GM12878 (cell line): ENCODE data around the gene ARID5B. TPM values are rescaled to one million over a fixed set of nuclear protein-coding genes. Genes with fewer than 3 reads are reported as not detected.

Experiments
- ATAC-seq: fragments of 200-7000 bp; cut with Tn5 transposase; 3 replicates; pipeline ENCODE4 v1.9.1; 2020; ENCODE audit warnings: mild to moderate bottlenecking, moderate library complexity
- Bru-seq: library from RNA; stranded (reverse); fragments of 400-500 nt; gene quantifications from one replicate; lab custom pipeline; 2021; lab: Mats Ljungman, UMichigan
- BruChase-seq, 2 experiments: library from RNA; stranded (reverse); fragments of 400-500 nt; gene quantifications; one replicate each; lab custom pipeline; 2021; lab: Mats Ljungman, UMichigan
- BruUV-seq: library from RNA; stranded (reverse); fragments of 400-500 nt; replicated peaks from 2 replicates; lab custom pipeline; 2021; lab: Mats Ljungman, UMichigan
- CTCF ChIA-PET: fragments of 300-600 bp; sonication (Branson Sonifier 250); formaldehyde crosslinking; extraction: SDS; loops from one replicate; lab custom pipeline; 2021; ENCODE audit warnings: inconsistent platforms; lab: Yijun Ruan, JAX
- POLR2A ChIA-PET: fragments of 350-600 bp; formaldehyde crosslinking; extraction: SDS; loops from one replicate; lab custom pipeline; 2021; ENCODE audit warnings: inconsistent platforms; lab: Charles Lee
- RAD21 ChIA-PET: fragments of 300-600 bp; sonication (Branson Sonifier 250); formaldehyde crosslinking; loops from one replicate; lab custom pipeline; 2023; ENCODE audit warnings: antibody characterized with exemption; ENCODE audit not compliant: unreplicated experiment; lab: Charles Lee
- SMC1A ChIA-PET: fragments of 300-600 bp; sonication (Branson Sonifier 250); formaldehyde crosslinking; loops from one replicate; lab custom pipeline; 2023; ENCODE audit not compliant: unreplicated experiment, uncharacterized antibody; lab: Charles Lee
- DNase-seq: peaks from one replicate; pipeline ENCODE4 v3.0.0-alpha.2; 2011; ENCODE audit warnings: low read depth, low spot score
- FAIRE-seq: peaks from 3 replicates; lab custom pipeline; 2011; peaks lifted over from hg19 to GRCh38; lab: Jason Lieb, UNC
- H2AFZ ChIP-seq: 2 replicates; pipeline ENCODE4 v1.6.0; 2011; ENCODE audit warnings: low read depth, low read length, control low read depth; ENCODE audit not compliant: control insufficient read depth
- H3K27ac ChIP-seq: 2 replicates; pipeline ENCODE4 v1.5.1; 2011; ENCODE audit warnings: control low read depth; ENCODE audit not compliant: control insufficient read depth, insufficient read depth
- H3K27me3 ChIP-seq, 2 experiments: replicated peaks in 1 of 2; 2 replicates each; pipeline versions ENCODE4 v1.6.0 to v1.6.1; 2011; ENCODE audit warnings: low read length in 1 of 2; ENCODE audit not compliant: control insufficient read depth in 2 of 2, insufficient read depth in 2 of 2
- H3K36me3 ChIP-seq, 2 experiments: 2 replicates each; pipeline ENCODE4 v1.5.1; 2011; ENCODE audit warnings: low read length in 1 of 2; ENCODE audit not compliant: control insufficient read depth in 2 of 2, insufficient read depth in 2 of 2
- H3K4me1 ChIP-seq: 2 replicates; pipeline ENCODE4 v1.6.1; 2011; ENCODE audit warnings: mild to moderate bottlenecking, low read length, moderate library complexity, mixed read lengths; ENCODE audit not compliant: control insufficient read depth, insufficient read depth
- H3K4me2 ChIP-seq: 2 replicates; pipeline ENCODE4 v1.6.0; 2011; ENCODE audit warnings: control low read depth; ENCODE audit not compliant: control insufficient read depth, insufficient read depth
- H3K4me3 ChIP-seq: fragments of 200-600 bp; sonication (generic); 2 replicates; pipeline ENCODE4 v1.5.1; 2016
- H3K79me2 ChIP-seq: 2 replicates; pipeline ENCODE4 v1.6.0; 2011; ENCODE audit warnings: low read length; ENCODE audit not compliant: control insufficient read depth, insufficient read depth
- H3K9ac ChIP-seq: 2 replicates; pipeline ENCODE4 v1.8.0; 2011; ENCODE audit warnings: low read length, control low read depth, mixed read lengths; ENCODE audit not compliant: control insufficient read depth, insufficient read depth
- H3K9me3 ChIP-seq: replicated peaks from 3 replicates; pipeline ENCODE4 v1.5.1; 2011; ENCODE audit warnings: mild to moderate bottlenecking, low read length; ENCODE audit not compliant: control insufficient read depth, insufficient read depth
- H4K20me1 ChIP-seq: 2 replicates; pipeline ENCODE4 v1.6.0; 2011; ENCODE audit not compliant: control insufficient read depth, insufficient read depth
- ASH2L ChIP-seq: fragments of 300-600, 200-600 bp; sonication (generic); IDR thresholded peaks from 2 replicates; pipeline ENCODE4 v1.6.1; 2017; ENCODE audit warnings: low read depth, mild to moderate bottlenecking, borderline replicate concordance
- BCL11A ChIP-seq: IDR thresholded peaks from 2 replicates; pipeline ENCODE4 v1.6.1; 2011; ENCODE audit warnings: low read depth, low read length
- BHLHE40 ChIP-seq, 2 experiments: fragments of 450-650 bp in 1 of 2; IDR thresholded peaks; 2 replicates each; pipeline ENCODE4 v1.6.1; 2011 to 2017; ENCODE audit warnings: low read depth in 2 of 2, borderline replicate concordance in 1 of 2, improper control_type of control experiment in 1 of 2, low read length in 1 of 2, mild to moderate bottlenecking in 1 of 2
- ETV6 ChIP-seq, 2 experiments: fragments of 450-650 bp in 1 of 2; IDR thresholded peaks in 1 of 2; conservative IDR thresholded peaks in 1 of 2; 2 replicates each; pipeline ENCODE4 v1.6.1; 2014; ENCODE audit warnings: antibody characterized with exemption in 1 of 2, borderline replicate concordance in 1 of 2, low read depth in 1 of 2, mild to moderate bottlenecking in 1 of 2, moderate library complexity in 1 of 2
- FOXM1 ChIP-seq: IDR thresholded peaks from 2 replicates; pipeline ENCODE4 v1.6.1; 2012; ENCODE audit warnings: low read depth, mild to moderate bottlenecking, inconsistent platforms, low read length, moderate library complexity
- MYB ChIP-seq: fragments of 150-350 bp; IDR thresholded peaks from 2 replicates; pipeline ENCODE4 v1.6.1; 2014; ENCODE audit warnings: mild to moderate bottlenecking, low read depth, low read length, borderline replicate concordance
- NFYA ChIP-seq: IDR thresholded peaks from 2 replicates; pipeline ENCODE4 v1.6.1; 2011; ENCODE audit warnings: low read depth, mild to moderate bottlenecking, low read length, improper control_type of control experiment, borderline replicate concordance
- TCF3 ChIP-seq: IDR thresholded peaks from 2 replicates; pipeline ENCODE4 v1.6.1; 2012; ENCODE audit warnings: low read depth, mild to moderate bottlenecking, low read length, borderline replicate concordance; ENCODE audit not compliant: insufficient read depth
- YBX1 ChIP-seq: fragments of 450-650 bp; IDR thresholded peaks from 2 replicates; pipeline ENCODE4 v1.6.1; 2016; ENCODE audit warnings: antibody characterized with exemption
- ZNF622 ChIP-seq: fragments of 450-650 bp; IDR thresholded peaks from 2 replicates; pipeline ENCODE4 v1.6.1; 2017; ENCODE audit warnings: mild to moderate bottlenecking, inconsistent platforms
- WGBS: methylation state at CpG from one replicate; pipeline ENCODE4 v1.1.6; 2016; ENCODE audit warnings: low lambda C conversion rate; ENCODE audit not compliant: insufficient replicate concordance, insufficient coverage; ENCODE audit errors: missing lambda C conversion rate; 5-methylcytosine and 5-hydroxymethylcytosine counted together
- in situ Hi-C: fragments of 300-500 bp; cut with MboI; formaldehyde crosslinking; loops from 9 replicates; pipeline ENCODE4 v1.14.3; 2018; ENCODE audit warnings: mixed read lengths
- intact Hi-C: fragments of 100-400 bp; cut with micrococcal nuclease; formaldehyde crosslinking; loops from one replicate; pipeline ENCODE4 v1.14.2; 2022; ENCODE audit not compliant: unreplicated experiment
- long read RNA-seq, 2 experiments: library from polyadenylated mRNA; unstranded; transcript quantifications; one replicate each; pipeline ENCODE4 v2.0.0, GENCODE V29; 2019 to 2020
- polyA minus RNA-seq, 3 experiments: library from RNA; depleted of rRNA, polyadenylated mRNA; stranded (reverse); fragments of >200 nt; gene quantifications; 2 replicates each; pipeline ENCODE4 v1.2.3, GENCODE V29; 2011
- polyA plus RNA-seq, 11 experiments: library from polyadenylated mRNA; depleted of rRNA in 4 of 11; unstranded in 6 of 11; stranded (reverse) in 5 of 11; fragments of >200 nt; fragmentation: Nextera tagmentation in 4 of 11; fragmentation: Illumina TruSeq in 1 of 11; extraction: Ambion mirVana in 4 of 11; extraction: Trizol in 1 of 11; gene quantifications; 1 replicate in 1 of 11; 2 replicates in 10 of 11; pipeline versions ENCODE4 v1.2.1 to v1.2.3, GENCODE V29; 2011 to 2016; ENCODE audit warnings: inconsistent platforms in 2 of 11, missing spikeins in 2 of 11, low read depth in 1 of 11
- total RNA-seq, 4 experiments: library from RNA; depleted of rRNA in 3 of 4; stranded (reverse); fragments of >200 nt in 3 of 4; fragmentation: Illumina TruSeq in 1 of 4; extraction: Trizol in 1 of 4; gene quantifications; 2 replicates each; pipeline versions ENCODE4 v1.2.1 to v1.2.3, GENCODE V29; 2013 to 2021

Gene ARID5B, protein sequence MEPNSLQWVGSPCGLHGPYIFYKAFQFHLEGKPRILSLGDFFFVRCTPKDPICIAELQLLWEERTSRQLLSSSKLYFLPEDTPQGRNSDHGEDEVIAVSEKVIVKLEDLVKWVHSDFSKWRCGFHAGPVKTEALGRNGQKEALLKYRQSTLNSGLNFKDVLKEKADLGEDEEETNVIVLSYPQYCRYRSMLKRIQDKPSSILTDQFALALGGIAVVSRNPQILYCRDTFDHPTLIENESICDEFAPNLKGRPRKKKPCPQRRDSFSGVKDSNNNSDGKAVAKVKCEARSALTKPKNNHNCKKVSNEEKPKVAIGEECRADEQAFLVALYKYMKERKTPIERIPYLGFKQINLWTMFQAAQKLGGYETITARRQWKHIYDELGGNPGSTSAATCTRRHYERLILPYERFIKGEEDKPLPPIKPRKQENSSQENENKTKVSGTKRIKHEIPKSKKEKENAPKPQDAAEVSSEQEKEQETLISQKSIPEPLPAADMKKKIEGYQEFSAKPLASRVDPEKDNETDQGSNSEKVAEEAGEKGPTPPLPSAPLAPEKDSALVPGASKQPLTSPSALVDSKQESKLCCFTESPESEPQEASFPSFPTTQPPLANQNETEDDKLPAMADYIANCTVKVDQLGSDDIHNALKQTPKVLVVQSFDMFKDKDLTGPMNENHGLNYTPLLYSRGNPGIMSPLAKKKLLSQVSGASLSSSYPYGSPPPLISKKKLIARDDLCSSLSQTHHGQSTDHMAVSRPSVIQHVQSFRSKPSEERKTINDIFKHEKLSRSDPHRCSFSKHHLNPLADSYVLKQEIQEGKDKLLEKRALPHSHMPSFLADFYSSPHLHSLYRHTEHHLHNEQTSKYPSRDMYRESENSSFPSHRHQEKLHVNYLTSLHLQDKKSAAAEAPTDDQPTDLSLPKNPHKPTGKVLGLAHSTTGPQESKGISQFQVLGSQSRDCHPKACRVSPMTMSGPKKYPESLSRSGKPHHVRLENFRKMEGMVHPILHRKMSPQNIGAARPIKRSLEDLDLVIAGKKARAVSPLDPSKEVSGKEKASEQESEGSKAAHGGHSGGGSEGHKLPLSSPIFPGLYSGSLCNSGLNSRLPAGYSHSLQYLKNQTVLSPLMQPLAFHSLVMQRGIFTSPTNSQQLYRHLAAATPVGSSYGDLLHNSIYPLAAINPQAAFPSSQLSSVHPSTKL
- 7.5 and 9.3 TPM in 2 replicates for total RNA-seq (2013; cell fraction: nucleolus; rRNA removed)
- total RNA-seq (2014; rRNA removed) = 5.8 and 6.9 TPM in 2 replicates
- total RNA-seq (2014; rRNA removed; fragmentation: Illumina TruSeq; extraction: Trizol) = 6.4 and 7.1 TPM in 2 replicates
- total RNA-seq (2021) = 7.4 and 7.5 TPM in 2 replicates
- polyA plus RNA-seq (2011; ENCODE audit: low read depth) = 6.7 TPM
- 2.4 and 2.8 TPM in 2 replicates for polyA plus RNA-seq (2011; rRNA removed)
- 2.0 and 2.3 TPM in 2 replicates for polyA plus RNA-seq (2011; cell fraction: cytosol; rRNA removed)
- 3.7 and 5.0 TPM in 2 replicates for polyA plus RNA-seq (2011; cell fraction: nucleus; rRNA removed)
- 11.6 and 12.8 TPM in 2 replicates for polyA plus RNA-seq (2012)
- polyA plus RNA-seq (2014; fragmentation: Illumina TruSeq; extraction: Trizol) = 3.7 and 4.1 TPM in 2 replicates
- polyA plus RNA-seq (2014; fragmentation: Nextera tagmentation; extraction: Ambion mirVana) = 1 to 10 TPM; 3.4 to 8.5 TPM
- 2.7 and 3.2 TPM in 2 replicates for polyA plus RNA-seq (2014; rRNA removed)
- 1 to 10 TPM; 6.7 to 7.1 TPM for polyA plus RNA-seq (2016; fragmentation: Nextera tagmentation; extraction: Ambion mirVana)
- 14.8 and 17.5 TPM in 2 replicates for polyA minus RNA-seq (2011; rRNA and poly(A)+ RNA removed)
- 2.5 and 3.7 TPM in 2 replicates for polyA minus RNA-seq (2011; cell fraction: cytosol; rRNA and poly(A)+ RNA removed)
- 16.8 and 33.0 TPM in 2 replicates for polyA minus RNA-seq (2011; cell fraction: nucleus; rRNA and poly(A)+ RNA removed)
- percentile 93 among the genes with signal in this experiment for Bru-seq, nascent RNA
- BruChase-seq, experiment 1, labeled RNA remaining after a 6-hour chase = percentile 61 among the genes with signal in this experiment
- BruChase-seq, experiment 2, labeled RNA remaining after a 2-hour chase = percentile 73 among the genes with signal in this experiment
- long read RNA-seq, experiment 1, partial matches to known transcripts = 7 of 12 reads
- long read RNA-seq, experiment 1, other reads (novel, unspliced or antisense) = 2 of 12 reads
- long read RNA-seq, experiment 2, full-length matches to known transcripts = 16 of 95 reads
- long read RNA-seq, experiment 2, partial matches to known transcripts = 60 of 95 reads
- long read RNA-seq, experiment 2, other reads (novel, unspliced or antisense) = 19 of 95 reads

DNA sequence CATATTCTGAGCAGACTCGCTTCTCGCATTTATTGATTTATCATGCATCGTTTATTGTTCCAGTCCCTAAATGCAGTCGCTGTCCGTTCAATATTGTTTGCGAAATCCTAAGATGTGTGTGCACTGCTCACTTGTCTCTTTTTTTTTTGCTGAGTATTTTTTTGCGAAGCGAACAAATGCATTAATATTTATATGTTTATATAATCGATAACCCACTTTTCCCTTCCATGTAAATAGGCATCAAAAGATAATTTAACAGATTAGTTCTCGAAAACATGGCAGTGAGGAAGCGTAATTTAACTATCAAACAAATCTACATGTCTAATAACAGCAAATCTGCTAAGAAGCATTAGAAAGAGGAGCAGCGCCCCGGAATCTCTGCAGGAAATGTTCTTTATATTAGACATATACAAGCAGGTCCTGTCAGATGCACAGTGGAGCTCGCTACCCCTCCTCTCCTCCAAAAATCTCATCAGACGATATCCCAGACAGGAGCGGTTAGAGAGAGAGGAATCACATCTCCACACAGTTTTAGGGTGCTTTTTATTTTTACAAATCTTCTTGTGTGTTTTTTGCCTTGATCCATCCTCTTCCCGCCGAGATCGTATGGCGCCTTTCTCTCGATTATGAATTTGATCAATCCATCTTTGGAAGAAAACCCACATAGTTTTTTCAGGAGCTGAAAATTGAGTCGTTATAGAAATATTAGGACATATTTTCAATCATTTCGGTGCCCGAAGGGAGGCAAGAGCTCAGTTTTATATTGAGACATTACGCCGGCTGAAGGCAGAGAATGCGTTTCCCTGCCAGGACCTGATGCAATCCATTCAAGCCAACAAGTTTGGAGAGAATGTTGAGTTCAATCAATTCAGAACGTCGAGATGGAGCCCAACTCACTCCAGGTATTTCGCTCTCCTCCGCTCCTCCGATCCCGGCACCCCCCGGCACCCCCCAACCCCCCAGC lies at the start of gene ARID5B:
Gene ARID5B, plus strand, starts transcription at position 871 of the 964 bp plus-strand sequence. Its CDS starts 11 bp downstream, at position 882.
- BruUV-seq = TSS peak; percentile 37
- Histone ChIP-seq H3K4me2 (peak within 1 kb of the TSS; percentile 91), H4K20me1 (no peaks in the 10 kb centered on the region), H3K79me2 (peaks cover 54% of the 10 kb centered on the region), H3K9ac (peak within 1 kb of the TSS; percentile 96), H3K4me3 (peak within 1 kb of the TSS; percentile 85), H2AFZ (peak within 1 kb of the TSS; percentile 98), H3K36me3 (no peaks in the 10 kb centered on the region), H3K27ac (peak within 1 kb of the TSS; percentile 96), H3K4me1 (peaks cover 37% of the 10 kb centered on the region), H3K9me3 (no peaks in the 10 kb centered on the region; the same call in 2 of the 3 replicates), H3K27me3 (no peaks in the 10 kb centered on the region)
- RAD21 ChIA-PET = interaction anchor here (0.6 to 7.0 kb wide), 13 partner anchors 38 to 342 kb away, joined by 3 to 68 read pairs (median 4); no protein-coding TSS in a partner anchor
- FAIRE-seq (no peak), ATAC-seq (0 out of 3 replicates have a peak, but pooled peaks have one; percentile 1), DNase-seq (no peak)
- POLR2A ChIA-PET = interaction anchor here (0.6 to 1.7 kb wide), 5 partner anchors 114 to 149 kb away, joined by 3 to 4 read pairs (median 3); no protein-coding TSS in a partner anchor
- intact Hi-C loops = loop anchor here (2.0 kb wide), 1 partner anchor 88 kb away; no protein-coding TSS in a partner anchor
- in situ Hi-C loops = loop anchor here (5.0 kb wide), 2 partner anchors 41 to 146 kb away; no protein-coding TSS in a partner anchor
- CTCF ChIA-PET = interaction anchor here (0.7 to 6.1 kb wide), 12 partner anchors 21 to 760 kb away, joined by 3 to 86 read pairs (median 6); no protein-coding TSS in a partner anchor
- SMC1A ChIA-PET = interaction anchor here (0.8 to 5.0 kb wide), 18 partner anchors 34 to 343 kb away, joined by 3 to 42 read pairs (median 3); no protein-coding TSS in a partner anchor
- WGBS = under 1% methylated on average over 34 of the region's 34 CpGs
- TF ChIP-seq BCL11A (no peak), FOXM1 (0 out of 2 replicates have a peak, but pooled peaks have one; percentile 10), BHLHE40 (IDR thresholded peaks at IDR 0.05; ENCODE audit: borderline replicate concordance in 1 of 2, low read depth in 2 of 2, low read length in 1 of 2) (no peak), MYB (no peak), ZNF622 (no peak), NFYA (no peak), ETV6 (conservative IDR thresholded peaks at IDR 0.05 in 1 of 2, IDR thresholded peaks at IDR 0.05 in 1 of 2; ENCODE audit: borderline replicate concordance in 1 of 2, low read depth in 1 of 2) (no peak), YBX1 (no peak), TCF3 (no peak), ASH2L (0 out of 2 replicates have a peak, but pooled peaks have one; percentile 51)
